PC-3 (cell line): ENCODE data around the gene NPLOC4.

ENCODE experiments used
- EZH2 ChIP-seq: fragments of 300-600 bp; sonication (generic); IDR thresholded peaks from one replicate; pipeline ENCODE4 v1.6.1; 2017; ENCODE audit warnings: antibody characterized with exemption, mild to moderate bottlenecking, low read length; ENCODE audit not compliant: unreplicated experiment
- TF ChIP-seq, protein P1 (sequence below): fragments of 300-600 bp; sonication (generic); conservative IDR thresholded peaks from 2 replicates; pipeline ENCODE4 v1.5.1; 2017; ENCODE audit warnings: antibody characterized with exemption, low read depth, mild to moderate bottlenecking, low read length

DNA sequence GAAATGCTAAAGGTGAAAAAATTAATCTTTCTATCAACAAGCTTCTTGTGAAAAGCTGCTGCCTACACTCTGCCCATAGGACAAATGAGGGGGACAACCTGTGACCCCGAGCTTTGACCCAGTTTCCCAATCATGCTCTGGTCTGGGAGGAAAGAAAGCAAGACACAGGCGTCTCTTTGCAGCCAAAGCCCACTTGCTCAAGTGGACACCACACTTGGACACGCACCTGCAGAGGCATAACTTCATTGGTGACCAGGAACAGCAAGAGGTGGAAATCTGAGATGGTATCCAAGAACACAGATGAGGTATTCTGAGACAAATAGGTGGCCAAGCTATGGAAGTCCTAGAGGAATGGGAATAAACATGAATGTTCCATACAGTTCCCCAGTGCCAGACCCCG lies 69.7 kb downstream of the NPLOC4 start:
- TF ChIP-seq, protein P1, sequence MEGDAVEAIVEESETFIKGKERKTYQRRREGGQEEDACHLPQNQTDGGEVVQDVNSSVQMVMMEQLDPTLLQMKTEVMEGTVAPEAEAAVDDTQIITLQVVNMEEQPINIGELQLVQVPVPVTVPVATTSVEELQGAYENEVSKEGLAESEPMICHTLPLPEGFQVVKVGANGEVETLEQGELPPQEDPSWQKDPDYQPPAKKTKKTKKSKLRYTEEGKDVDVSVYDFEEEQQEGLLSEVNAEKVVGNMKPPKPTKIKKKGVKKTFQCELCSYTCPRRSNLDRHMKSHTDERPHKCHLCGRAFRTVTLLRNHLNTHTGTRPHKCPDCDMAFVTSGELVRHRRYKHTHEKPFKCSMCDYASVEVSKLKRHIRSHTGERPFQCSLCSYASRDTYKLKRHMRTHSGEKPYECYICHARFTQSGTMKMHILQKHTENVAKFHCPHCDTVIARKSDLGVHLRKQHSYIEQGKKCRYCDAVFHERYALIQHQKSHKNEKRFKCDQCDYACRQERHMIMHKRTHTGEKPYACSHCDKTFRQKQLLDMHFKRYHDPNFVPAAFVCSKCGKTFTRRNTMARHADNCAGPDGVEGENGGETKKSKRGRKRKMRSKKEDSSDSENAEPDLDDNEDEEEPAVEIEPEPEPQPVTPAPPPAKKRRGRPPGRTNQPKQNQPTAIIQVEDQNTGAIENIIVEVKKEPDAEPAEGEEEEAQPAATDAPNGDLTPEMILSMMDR = no peak
- no peak for TF ChIP-seq EZH2
